NCI-H446 treated with DMSO at 0.1 percent for 48 hours (cell line): ENCODE data around the gene TOX3.

Source experiments
- DNase-seq: peaks from one replicate; lab custom pipeline; 2025; lab: John Stamatoyannopoulos, UW

The TOX3 gene

DNA sequence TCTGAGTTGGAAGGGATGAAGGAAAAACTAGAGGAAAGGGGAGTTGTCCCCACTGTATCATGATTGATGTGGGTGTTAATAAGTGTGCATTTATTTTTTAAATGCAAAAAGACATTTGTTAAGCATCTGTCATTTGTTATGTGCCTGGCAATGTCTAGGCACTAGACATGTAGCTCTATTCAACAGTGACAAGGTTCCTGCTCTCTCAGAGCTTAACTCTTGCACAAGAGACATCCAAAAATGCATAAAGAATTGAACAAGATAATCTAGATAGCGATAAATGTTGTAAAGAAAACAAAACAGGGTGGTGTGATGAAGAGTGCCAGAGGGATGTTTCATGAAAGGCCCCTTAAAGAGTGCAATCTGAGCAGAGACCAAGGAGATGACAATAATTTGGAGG, 148.9 kb downstream of the TOX3 start:
- no peak for DNase-seq

DNA sequence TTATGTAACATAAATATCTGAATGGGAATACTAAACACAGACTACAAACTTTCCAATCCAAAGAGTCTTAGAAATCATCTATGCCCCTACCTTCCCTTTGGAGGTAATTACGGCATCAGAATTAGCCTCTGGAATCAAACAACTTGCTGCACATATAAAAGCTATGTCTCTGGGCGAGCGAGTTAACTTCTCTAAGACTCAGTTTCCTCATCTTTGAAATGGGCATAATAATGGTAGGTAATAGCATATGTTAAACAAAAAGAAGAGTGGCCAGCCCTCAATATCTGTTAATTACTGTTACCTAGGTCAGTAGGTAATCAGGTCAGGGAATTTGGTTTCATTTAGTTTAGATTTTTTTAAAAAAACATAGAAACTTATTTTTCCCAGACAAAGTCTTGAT, 153.5 kb downstream of the TOX3 start:
- no peak for DNase-seq

DNA sequence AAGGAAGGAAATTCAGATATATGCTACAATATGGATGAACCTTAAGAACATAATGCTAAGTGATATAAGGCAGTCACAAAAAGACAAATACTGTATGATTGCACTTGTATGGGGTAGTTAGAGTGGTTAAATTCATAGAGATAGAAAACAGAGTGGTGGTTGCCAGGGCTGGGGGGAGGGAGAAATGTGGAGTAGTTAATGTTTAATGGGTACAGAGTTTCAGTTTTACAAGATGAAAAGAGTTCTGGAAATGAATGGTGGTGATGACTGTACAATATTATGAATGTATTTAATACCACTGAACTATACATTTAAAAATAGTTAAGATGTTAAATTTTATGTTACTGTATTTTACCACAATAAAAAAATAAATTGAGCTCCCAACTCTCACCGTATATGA, 157.9 kb downstream of the TOX3 start:
- DNase-seq, result no peak
